B cell (primary cell): ENCODE measurements around the gene SMIM5.

Experiments
- EZH2 ChIP-seq: IDR thresholded peaks from 2 replicates; pipeline ENCODE4 v1.6.1; 2012; ENCODE audit warnings: borderline replicate concordance, low read depth, mild to moderate bottlenecking, moderate library complexity, low read length; ENCODE audit not compliant: insufficient read depth, poor library complexity, severe bottlenecking
- TF ChIP-seq, protein P1 (sequence below): fragments of 200-600 bp; IDR thresholded peaks from one replicate; pipeline ENCODE4 v1.8.0; 2022; ENCODE audit warnings: antibody characterized with exemption, mild to moderate bottlenecking

DNA sequence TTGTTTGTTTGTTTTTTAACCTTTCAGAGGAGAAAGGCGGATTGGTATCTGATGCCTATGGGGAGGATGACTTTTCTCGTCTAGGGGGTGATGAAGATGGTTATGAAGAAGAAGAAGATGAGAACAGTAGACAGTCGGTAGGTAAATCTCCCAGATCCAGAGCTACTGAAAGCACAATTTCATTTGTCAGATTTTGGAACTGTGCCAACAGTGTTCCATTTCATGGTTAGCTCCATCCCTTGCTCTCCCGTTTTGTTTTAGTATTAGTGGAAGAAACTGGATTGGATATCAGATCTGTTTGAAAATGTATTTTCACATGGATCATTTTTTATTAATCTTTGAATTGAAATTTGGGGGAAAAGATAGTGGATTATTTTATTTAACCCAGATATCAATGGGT lies 35.3 kb downstream of the SMIM5 start:
- TF ChIP-seq EZH2: no peak
- TF ChIP-seq, protein P1, sequence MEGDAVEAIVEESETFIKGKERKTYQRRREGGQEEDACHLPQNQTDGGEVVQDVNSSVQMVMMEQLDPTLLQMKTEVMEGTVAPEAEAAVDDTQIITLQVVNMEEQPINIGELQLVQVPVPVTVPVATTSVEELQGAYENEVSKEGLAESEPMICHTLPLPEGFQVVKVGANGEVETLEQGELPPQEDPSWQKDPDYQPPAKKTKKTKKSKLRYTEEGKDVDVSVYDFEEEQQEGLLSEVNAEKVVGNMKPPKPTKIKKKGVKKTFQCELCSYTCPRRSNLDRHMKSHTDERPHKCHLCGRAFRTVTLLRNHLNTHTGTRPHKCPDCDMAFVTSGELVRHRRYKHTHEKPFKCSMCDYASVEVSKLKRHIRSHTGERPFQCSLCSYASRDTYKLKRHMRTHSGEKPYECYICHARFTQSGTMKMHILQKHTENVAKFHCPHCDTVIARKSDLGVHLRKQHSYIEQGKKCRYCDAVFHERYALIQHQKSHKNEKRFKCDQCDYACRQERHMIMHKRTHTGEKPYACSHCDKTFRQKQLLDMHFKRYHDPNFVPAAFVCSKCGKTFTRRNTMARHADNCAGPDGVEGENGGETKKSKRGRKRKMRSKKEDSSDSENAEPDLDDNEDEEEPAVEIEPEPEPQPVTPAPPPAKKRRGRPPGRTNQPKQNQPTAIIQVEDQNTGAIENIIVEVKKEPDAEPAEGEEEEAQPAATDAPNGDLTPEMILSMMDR: no peak
